Measurements from ENCODE around the gene LIX1.

- TF ChIP-seq, protein P1, sequence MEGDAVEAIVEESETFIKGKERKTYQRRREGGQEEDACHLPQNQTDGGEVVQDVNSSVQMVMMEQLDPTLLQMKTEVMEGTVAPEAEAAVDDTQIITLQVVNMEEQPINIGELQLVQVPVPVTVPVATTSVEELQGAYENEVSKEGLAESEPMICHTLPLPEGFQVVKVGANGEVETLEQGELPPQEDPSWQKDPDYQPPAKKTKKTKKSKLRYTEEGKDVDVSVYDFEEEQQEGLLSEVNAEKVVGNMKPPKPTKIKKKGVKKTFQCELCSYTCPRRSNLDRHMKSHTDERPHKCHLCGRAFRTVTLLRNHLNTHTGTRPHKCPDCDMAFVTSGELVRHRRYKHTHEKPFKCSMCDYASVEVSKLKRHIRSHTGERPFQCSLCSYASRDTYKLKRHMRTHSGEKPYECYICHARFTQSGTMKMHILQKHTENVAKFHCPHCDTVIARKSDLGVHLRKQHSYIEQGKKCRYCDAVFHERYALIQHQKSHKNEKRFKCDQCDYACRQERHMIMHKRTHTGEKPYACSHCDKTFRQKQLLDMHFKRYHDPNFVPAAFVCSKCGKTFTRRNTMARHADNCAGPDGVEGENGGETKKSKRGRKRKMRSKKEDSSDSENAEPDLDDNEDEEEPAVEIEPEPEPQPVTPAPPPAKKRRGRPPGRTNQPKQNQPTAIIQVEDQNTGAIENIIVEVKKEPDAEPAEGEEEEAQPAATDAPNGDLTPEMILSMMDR (IDR thresholded peaks at IDR 0.05; ENCODE audit: low read depth, low read length, missing input control) = no peak
- TF ChIP-seq ZBTB33 (IDR thresholded peaks at IDR 0.05) (no peak), JUND (IDR thresholded peaks at IDR 0.05) (no peak), YY1 (IDR thresholded peaks at IDR 0.05) (no peak), RAD21 (IDR thresholded peaks at IDR 0.05) (no peak), ATF3 (IDR thresholded peaks at IDR 0.05) (no peak), SP1 (IDR thresholded peaks at IDR 0.05) (no peak), GABPA (IDR thresholded peaks at IDR 0.05 in 1 of 2, conservative IDR thresholded peaks at IDR 0.05 in 1 of 2) (no peak)
- TF ChIP-seq, protein P2, sequence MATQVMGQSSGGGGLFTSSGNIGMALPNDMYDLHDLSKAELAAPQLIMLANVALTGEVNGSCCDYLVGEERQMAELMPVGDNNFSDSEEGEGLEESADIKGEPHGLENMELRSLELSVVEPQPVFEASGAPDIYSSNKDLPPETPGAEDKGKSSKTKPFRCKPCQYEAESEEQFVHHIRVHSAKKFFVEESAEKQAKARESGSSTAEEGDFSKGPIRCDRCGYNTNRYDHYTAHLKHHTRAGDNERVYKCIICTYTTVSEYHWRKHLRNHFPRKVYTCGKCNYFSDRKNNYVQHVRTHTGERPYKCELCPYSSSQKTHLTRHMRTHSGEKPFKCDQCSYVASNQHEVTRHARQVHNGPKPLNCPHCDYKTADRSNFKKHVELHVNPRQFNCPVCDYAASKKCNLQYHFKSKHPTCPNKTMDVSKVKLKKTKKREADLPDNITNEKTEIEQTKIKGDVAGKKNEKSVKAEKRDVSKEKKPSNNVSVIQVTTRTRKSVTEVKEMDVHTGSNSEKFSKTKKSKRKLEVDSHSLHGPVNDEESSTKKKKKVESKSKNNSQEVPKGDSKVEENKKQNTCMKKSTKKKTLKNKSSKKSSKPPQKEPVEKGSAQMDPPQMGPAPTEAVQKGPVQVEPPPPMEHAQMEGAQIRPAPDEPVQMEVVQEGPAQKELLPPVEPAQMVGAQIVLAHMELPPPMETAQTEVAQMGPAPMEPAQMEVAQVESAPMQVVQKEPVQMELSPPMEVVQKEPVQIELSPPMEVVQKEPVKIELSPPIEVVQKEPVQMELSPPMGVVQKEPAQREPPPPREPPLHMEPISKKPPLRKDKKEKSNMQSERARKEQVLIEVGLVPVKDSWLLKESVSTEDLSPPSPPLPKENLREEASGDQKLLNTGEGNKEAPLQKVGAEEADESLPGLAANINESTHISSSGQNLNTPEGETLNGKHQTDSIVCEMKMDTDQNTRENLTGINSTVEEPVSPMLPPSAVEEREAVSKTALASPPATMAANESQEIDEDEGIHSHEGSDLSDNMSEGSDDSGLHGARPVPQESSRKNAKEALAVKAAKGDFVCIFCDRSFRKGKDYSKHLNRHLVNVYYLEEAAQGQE (IDR thresholded peaks at IDR 0.05) = no peak
- TF ChIP-seq, protein P3, sequence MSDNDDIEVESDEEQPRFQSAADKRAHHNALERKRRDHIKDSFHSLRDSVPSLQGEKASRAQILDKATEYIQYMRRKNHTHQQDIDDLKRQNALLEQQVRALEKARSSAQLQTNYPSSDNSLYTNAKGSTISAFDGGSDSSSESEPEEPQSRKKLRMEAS (IDR thresholded peaks at IDR 0.05) = no peak
These were observed 95.3 kb downstream of the LIX1 start for GRCh38 chr5:97047076-97047475.
